ENCODE measurements around the gene TSPAN7.

DNA sequence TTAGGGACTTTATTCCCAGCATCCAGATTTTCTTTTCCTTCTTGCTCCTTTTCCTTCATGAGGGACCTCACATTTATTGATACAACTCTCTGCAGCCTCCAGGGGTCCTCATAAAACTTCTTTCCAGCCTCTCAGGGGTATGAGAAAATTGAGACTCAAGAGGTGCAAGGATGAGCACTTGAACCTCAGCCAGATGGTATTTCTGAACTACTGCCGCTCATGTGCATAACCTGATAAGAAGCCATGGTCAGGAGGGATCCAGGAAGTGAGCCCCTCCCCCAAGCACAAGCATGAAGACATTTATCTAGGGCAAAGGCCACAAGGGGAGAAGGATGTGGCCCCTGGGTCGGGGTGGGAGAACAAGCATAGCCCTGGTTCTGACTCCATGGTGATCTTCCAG lies 73.3 kb downstream of the TSPAN7 start:
- TF ChIP-seq, protein P1, sequence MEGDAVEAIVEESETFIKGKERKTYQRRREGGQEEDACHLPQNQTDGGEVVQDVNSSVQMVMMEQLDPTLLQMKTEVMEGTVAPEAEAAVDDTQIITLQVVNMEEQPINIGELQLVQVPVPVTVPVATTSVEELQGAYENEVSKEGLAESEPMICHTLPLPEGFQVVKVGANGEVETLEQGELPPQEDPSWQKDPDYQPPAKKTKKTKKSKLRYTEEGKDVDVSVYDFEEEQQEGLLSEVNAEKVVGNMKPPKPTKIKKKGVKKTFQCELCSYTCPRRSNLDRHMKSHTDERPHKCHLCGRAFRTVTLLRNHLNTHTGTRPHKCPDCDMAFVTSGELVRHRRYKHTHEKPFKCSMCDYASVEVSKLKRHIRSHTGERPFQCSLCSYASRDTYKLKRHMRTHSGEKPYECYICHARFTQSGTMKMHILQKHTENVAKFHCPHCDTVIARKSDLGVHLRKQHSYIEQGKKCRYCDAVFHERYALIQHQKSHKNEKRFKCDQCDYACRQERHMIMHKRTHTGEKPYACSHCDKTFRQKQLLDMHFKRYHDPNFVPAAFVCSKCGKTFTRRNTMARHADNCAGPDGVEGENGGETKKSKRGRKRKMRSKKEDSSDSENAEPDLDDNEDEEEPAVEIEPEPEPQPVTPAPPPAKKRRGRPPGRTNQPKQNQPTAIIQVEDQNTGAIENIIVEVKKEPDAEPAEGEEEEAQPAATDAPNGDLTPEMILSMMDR (IDR thresholded peaks at IDR 0.05; ENCODE audit: poor library complexity) = no peak
- TF ChIP-seq EZH2 (IDR thresholded peaks at IDR 0.05; ENCODE audit: borderline replicate concordance) (no peak), EZH2phosphoT487 (IDR thresholded peaks at IDR 0.05; ENCODE audit: low read depth, severe bottlenecking, unreplicated experiment) (no peak)
